HG03378 (cell line): ENCODE data around the gene PCNX2.
"Not testable (repeated sequence)": the region's sequence is repeated elsewhere in the genome, so short reads cannot be mapped to it uniquely, and the experiment has no call there.

Source experiments
- ATAC-seq: cut with Tn5 transposase; IDR thresholded peaks from one replicate; pipeline ENCODE4 v1.9.1; 2021; ENCODE audit warnings: mild to moderate bottlenecking, moderate library complexity; ENCODE audit not compliant: unreplicated experiment

Gene PCNX2

GRCh38 chr1:233113009-233113879 lies 182.3 kb downstream of the PCNX2 start:
- peak; percentile 77 for ATAC-seq

- ATAC-seq, result no peak
Measured at GRCh38 chr1:233112186-233113008, 183.1 kb downstream of the PCNX2 start.

DNA sequence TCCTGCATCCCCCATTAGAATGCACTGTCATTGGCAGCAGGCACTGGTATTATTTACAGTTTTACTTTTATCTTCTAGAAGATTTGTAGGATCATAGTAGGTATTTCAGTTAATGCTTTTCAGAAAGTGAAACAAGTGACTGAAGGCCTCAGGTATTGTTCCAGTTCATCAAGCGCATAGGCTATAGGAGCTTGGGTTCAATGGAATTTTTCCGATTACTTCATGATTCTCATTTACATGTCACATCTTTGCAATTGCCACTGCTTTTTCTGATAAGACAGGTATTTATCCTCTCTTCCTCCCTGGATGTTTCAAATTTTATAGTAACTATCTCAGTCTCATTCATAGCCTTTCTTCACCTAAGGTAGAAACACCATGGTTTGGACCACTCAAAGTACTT lies 183.8 kb downstream of the PCNX2 start:
- ATAC-seq, result no peak

DNA sequence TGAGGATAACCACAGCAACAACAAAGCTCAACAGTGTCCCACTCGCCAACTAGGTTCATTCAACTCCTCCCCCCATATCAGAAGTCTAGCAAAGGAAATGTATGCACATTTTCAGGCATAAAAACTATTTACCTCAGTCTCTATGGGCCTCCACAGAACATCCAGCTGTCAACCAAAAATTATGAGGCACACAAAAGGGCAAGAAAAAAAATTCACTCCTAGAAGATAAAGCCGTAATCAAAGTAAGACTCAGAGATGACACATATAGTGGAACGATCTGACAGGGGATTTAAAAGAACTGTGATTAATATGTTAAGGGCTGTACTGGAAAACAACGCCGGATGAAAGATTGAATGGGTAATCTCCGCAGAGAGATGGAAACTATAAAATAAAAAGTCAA lies 186.4 kb downstream of the PCNX2 start:
- ATAC-seq, result no peak

DNA sequence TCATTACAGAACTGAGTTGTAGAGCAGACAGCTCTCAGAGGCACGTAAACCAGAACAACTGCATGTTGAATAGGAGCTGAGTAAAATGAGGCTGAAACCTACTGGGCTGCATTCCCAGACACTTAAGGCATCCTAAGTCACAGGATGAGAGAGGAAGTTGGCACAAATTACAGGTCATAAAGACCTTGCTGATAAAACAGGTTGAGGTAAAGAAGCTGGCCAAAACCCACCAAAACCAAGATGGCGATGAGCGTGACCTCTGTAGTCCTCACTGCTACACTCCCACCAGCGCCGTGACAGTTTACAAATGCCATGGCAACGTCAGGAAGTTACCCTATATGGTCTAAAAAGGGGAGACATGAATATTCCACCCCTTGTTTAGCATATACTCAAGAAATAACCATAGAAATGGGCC lies 187.8 kb downstream of the PCNX2 start:
- ATAC-seq, result not testable (repeated sequence)

DNA sequence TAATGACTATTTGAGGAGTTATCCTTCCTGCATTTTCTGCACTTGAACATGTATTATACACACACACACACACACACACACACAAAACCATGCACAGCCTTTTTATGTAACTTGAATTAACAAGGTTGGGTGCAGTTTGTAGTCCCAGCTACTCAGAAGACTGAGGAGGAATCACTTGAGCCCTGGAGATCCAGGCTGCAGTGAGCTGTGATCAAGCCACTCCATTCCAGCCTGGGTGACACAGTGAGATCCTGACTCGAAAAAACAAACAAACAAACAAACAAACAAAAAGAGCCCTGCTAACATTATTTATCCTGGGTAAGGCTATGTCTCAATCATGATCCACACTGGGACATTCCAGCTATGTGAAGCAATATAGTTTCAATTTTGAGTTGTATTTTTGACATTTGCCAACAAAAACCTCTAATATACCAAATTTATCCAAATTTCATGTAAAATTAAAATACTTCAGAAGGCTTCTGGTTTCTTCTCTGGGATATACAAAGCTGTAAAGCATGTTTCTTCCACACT lies 188.3 kb downstream of the PCNX2 start:
- no peak for ATAC-seq

- no peak for ATAC-seq
Measured at GRCh38 chr1:233105225-233105624, 190.3 kb downstream of the PCNX2 start.

GRCh38 chr1:233102341-233102740 lies 193.2 kb downstream of the PCNX2 start:
- no peak for ATAC-seq

GRCh38 chr1:233097959-233098580 lies 197.5 kb downstream of the PCNX2 start:
- no peak for ATAC-seq

DNA sequence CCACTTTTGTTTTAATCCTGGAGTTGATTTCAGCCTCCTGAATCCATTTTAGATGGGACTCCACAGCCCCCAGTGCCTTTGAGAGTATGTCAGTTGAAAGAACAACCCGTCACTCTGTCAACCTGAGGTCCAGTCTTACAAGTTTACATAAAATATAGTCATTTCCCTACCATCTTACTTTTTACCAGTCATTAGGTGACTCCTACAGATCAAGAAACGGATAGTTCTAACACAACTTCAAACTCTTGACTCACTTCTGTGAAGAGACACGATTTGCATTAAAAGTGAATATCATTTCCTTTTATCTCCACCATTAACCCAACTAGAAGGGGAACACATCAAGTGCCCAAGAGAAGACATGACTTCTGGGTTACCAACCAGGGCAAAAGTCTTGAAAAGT lies 198.0 kb downstream of the PCNX2 start:
- ATAC-seq, result no peak

GRCh38 chr1:233094691-233095090 lies 200.8 kb downstream of the PCNX2 start:
- ATAC-seq, result no peak

- ATAC-seq, result no peak
Measured at GRCh38 chr1:233094269-233094668, 201.3 kb downstream of the PCNX2 start.

GRCh38 chr1:233090746-233091494 lies 204.6 kb downstream of the PCNX2 start:
- ATAC-seq, result no peak

DNA sequence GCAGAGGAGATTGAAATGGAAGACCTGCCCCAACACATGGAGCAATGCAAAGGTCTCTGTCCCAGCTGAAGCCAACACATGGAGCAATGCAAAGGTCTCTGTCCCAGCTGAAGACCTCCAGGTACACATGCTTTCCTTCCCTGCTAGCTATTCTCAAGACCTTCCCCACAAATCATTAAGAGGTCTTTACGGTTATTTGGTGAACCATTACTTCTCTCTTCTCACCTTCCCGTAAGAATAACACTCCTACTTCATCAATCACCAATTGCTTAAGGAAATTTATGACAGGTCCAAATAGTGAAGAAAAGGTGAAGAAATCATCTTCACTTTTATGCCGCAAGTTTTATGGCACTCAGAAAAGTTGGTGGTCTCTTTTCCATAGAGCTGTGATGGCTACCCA lies 206.3 kb downstream of the PCNX2 start:
- no peak for ATAC-seq

GRCh38 chr1:233088613-233089012 lies 206.9 kb downstream of the PCNX2 start:
- ATAC-seq, result no peak

DNA sequence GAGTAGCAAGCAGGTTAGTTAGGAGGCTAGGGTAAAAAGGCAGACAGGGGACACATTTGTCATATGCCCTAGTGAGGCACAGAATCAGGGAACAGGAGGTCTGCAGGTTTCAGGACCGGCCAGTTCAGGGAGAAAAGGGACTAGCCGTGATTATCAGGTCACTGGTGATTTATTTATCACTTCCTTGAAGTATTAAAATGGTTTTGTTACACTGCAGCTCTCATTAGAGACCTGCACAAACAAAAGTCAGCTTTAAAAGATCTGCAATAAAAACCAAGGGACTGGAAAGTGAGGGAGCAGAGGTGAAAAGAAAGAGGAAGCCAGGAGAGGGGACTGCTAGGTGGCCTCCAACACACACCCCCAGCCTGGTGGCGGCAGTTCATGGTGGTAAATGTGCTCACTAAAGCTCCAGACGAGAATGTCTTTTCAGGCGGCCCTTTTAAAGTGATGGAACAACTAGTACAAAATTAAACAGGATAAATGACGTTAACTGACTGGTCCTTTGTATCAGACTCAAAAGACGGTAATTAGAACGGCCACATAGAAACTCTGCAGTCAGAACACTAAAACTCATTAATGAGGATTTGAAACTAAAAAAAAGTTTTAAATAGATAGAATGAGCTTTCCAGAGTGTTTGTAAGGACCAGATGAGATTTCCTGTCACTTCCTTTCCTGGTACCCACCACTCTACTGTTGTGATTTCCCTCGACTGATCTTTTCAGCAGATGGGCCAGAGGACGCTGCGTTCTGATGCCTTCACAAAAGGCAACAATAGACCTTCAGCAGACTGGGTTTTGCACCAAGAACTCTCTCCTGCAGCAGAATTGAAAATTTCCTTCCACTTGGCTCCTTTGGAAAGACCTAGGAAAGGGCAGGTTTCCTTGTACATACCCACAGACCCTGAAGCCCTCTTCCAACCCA lies 208.3 kb downstream of the PCNX2 start:
- no peak for ATAC-seq

DNA sequence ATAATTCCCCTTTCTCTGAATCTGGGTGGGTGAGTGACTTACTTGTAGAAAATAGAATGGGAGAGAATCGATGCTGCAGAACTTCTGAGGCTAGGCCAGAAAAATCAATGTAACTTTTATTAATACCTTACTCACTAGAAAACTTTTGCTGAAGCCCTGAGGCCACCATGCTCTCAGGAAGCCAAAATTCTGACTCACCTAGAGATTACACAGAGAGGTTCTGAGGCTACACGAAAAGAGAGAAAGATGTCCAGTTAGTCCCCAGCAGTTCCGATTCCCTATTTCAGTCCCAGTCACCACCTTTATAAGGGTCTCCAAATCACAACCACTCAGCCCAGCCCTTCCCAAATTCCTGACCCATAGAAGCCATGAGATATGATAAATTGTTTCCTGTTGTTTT lies 210.0 kb downstream of the PCNX2 start:
- no peak for ATAC-seq

GRCh38 chr1:233082778-233083550 lies 212.6 kb downstream of the PCNX2 start:
- peak; percentile 74 for ATAC-seq

GRCh38 chr1:233081735-233082134 lies 213.8 kb downstream of the PCNX2 start:
- ATAC-seq, result no peak
